Epithelial cell of esophagus (primary cell): ENCODE data around the gene COL9A1.

Source experiments
- DNase-seq: peaks from one replicate; pipeline ENCODE4 v3.0.0; 2010; ENCODE audit warnings: low read depth
- H3K4me3 ChIP-seq: 2 replicates; pipeline ENCODE4 v1.5.1; 2011; ENCODE audit warnings: mild to moderate bottlenecking, low read length, control low read depth
- CTCF ChIP-seq: IDR thresholded peaks from 2 replicates; pipeline ENCODE4 v1.5.1; 2011; ENCODE audit warnings: low read depth, mild to moderate bottlenecking, low read length, control low read depth, inconsistent platforms; ENCODE audit not compliant: insufficient read depth; ENCODE audit errors: missing control alignments

The COL9A1 gene

GRCh38 chr6:70280400-70280853 is 22.5 kb downstream of the COL9A1 start:
- no peak for TF ChIP-seq CTCF
- DNase-seq, result no peak

GRCh38 chr6:70277470-70277869 is 25.4 kb downstream of the COL9A1 start:
- peak; percentile 21 for DNase-seq
- no peak for TF ChIP-seq CTCF
- H3K4me3 ChIP-seq, result no peak overlapping the region

More at GRCh38 chr6:70280400-70280853, 22.5 kb downstream of the COL9A1 start:
- H3K4me3 ChIP-seq, result no peak overlapping the region

GRCh38 chr6:70274338-70274737 is 28.5 kb downstream of the COL9A1 start:
- no peak for DNase-seq
- no peak for TF ChIP-seq CTCF
- no peak overlapping the region for H3K4me3 ChIP-seq

GRCh38 chr6:70272071-70272470 is 30.8 kb downstream of the COL9A1 start:
- no peak for DNase-seq
- no peak for TF ChIP-seq CTCF
- no peak overlapping the region for H3K4me3 ChIP-seq

- DNase-seq, result no peak
- TF ChIP-seq CTCF, result no peak
- no peak overlapping the region for H3K4me3 ChIP-seq
Measured at GRCh38 chr6:70270287-70271005, 32.4 kb downstream of the COL9A1 start.

- no peak for DNase-seq
- TF ChIP-seq CTCF, result no peak
- no peak overlapping the region for H3K4me3 ChIP-seq
Measured at GRCh38 chr6:70266142-70266541, 36.7 kb downstream of the COL9A1 start.

GRCh38 chr6:70264306-70264705 is 38.6 kb downstream of the COL9A1 start:
- no peak overlapping the region for H3K4me3 ChIP-seq
- DNase-seq, result no peak
- no peak for TF ChIP-seq CTCF
